Keratinocyte (primary cell): ENCODE data around the gene FOXC1.

Source experiments
- EZH2 ChIP-seq: IDR thresholded peaks from one replicate; pipeline ENCODE4 v1.6.1; 2012; ENCODE audit warnings: inconsistent platforms, mild to moderate bottlenecking, low read length, moderate library complexity
- TF ChIP-seq, protein P1 (sequence below), 3 experiments: IDR thresholded peaks in 1 of 3; conservative IDR thresholded peaks in 1 of 3; optimal IDR thresholded peaks in 1 of 3; 2 replicates in 2 of 3; 3 replicates in 1 of 3; pipeline versions ENCODE3 to v1.5.1; 2011; ENCODE audit warnings: low read length in 3 of 3, mild to moderate bottlenecking in 3 of 3, moderate library complexity in 2 of 3, control low read depth in 1 of 3, inconsistent platforms in 1 of 3; ENCODE audit not compliant: insufficient read depth in 2 of 3; ENCODE audit errors: extremely low read depth in 1 of 3

DNA sequence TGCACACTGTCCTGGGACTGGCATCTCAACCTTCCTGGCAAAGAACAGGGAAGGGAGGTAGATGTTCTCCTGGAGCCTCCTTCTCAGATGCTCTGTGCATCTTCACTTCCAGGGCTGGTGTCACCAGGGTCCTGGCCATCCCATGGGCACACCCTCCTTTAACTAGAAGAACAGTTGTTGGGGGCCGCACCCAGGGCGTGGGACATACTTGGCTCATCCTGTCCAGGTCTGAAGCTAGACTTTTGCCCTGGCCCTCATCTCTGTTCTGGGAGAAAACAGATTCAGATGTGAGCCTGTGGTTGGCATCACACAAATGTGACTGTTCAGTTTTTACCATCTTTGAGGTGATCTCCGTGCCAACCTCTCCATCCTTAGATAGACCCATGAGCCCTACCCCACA, 41.6 kb downstream of the FOXC1 start:
- TF ChIP-seq, protein P1, sequence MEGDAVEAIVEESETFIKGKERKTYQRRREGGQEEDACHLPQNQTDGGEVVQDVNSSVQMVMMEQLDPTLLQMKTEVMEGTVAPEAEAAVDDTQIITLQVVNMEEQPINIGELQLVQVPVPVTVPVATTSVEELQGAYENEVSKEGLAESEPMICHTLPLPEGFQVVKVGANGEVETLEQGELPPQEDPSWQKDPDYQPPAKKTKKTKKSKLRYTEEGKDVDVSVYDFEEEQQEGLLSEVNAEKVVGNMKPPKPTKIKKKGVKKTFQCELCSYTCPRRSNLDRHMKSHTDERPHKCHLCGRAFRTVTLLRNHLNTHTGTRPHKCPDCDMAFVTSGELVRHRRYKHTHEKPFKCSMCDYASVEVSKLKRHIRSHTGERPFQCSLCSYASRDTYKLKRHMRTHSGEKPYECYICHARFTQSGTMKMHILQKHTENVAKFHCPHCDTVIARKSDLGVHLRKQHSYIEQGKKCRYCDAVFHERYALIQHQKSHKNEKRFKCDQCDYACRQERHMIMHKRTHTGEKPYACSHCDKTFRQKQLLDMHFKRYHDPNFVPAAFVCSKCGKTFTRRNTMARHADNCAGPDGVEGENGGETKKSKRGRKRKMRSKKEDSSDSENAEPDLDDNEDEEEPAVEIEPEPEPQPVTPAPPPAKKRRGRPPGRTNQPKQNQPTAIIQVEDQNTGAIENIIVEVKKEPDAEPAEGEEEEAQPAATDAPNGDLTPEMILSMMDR (optimal IDR thresholded peaks at IDR 0.05 in 1 of 3, IDR thresholded peaks at IDR 0.05 in 1 of 3, conservative IDR thresholded peaks at IDR 0.05 in 1 of 3; ENCODE audit: extremely low read depth in 1 of 3, insufficient read depth in 2 of 3, low read length in 3 of 3): no peak
- no peak for TF ChIP-seq EZH2
